22Rv1 (cell line): ENCODE results near the gene OGG1.

Experiments
- H3K27ac ChIP-seq: fragments of 450-650 bp; 2 replicates; pipeline ENCODE4 v1.5.1; 2017
- ZFX ChIP-seq: fragments of 450-650 bp; IDR thresholded peaks from 2 replicates; pipeline ENCODE4 v1.6.1; 2017; ENCODE audit warnings: antibody characterized with exemption, borderline replicate concordance
- TF ChIP-seq, protein P1 (sequence below): fragments of 450-650 bp; IDR thresholded peaks from 2 replicates; pipeline ENCODE4 v1.5.1; 2017; ENCODE audit warnings: mild to moderate bottlenecking

Gene OGG1

DNA sequence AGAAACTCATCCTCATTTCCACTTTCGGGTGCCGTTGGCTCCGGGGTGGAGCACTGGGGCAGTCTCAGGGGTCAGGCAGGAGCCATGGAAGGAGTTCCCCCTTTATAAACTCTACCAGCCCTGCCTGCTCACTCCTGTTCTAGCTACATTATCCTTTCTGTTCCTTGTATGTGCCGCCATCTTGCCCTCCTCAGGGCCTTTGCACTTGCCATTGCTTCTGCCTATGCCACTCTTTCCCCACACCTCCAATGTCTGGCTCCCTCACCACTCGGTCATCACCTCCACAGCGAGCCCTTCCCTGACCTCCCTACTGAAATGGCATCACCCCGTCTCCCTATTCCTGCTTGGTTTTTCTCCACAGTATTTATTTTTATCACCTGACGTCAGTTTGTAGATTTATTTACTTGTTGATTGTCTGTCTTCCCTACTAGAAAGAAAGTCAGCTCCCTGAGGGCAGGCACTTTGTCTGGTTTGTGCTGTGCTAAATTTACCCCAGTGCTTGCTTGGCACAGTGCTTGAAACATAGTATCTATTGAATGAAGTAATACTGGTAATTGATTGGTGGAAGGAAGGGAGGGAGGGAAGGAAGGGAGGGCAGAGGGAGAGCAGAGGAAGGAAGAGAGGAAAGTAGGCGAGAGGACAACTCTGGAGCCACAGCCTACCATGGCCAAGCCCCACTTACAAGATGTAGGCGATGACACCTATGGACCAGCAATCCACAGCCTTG, 11.2 kb downstream of the OGG1 start:
- TF ChIP-seq, protein P1, sequence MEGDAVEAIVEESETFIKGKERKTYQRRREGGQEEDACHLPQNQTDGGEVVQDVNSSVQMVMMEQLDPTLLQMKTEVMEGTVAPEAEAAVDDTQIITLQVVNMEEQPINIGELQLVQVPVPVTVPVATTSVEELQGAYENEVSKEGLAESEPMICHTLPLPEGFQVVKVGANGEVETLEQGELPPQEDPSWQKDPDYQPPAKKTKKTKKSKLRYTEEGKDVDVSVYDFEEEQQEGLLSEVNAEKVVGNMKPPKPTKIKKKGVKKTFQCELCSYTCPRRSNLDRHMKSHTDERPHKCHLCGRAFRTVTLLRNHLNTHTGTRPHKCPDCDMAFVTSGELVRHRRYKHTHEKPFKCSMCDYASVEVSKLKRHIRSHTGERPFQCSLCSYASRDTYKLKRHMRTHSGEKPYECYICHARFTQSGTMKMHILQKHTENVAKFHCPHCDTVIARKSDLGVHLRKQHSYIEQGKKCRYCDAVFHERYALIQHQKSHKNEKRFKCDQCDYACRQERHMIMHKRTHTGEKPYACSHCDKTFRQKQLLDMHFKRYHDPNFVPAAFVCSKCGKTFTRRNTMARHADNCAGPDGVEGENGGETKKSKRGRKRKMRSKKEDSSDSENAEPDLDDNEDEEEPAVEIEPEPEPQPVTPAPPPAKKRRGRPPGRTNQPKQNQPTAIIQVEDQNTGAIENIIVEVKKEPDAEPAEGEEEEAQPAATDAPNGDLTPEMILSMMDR = no peak
- no peak overlapping the region for H3K27ac ChIP-seq

DNA sequence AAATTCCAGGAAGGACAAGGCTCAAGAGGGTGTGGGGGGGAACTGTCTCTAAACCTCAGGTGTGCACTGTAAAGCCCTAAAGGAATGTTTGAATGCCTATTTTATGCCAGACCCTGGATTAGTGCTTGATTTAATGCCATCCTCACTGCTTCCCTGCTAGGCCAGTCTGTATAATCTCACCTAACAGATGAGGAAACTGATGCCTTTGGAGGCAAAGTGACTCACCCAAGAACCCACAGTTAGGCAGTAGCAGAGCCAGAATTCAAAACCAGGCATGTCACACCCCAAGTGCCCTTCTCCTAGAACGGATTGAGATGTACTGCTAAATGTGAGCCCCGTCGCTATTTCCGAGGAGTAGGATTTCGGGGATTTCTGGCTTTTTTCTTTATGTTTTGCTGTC, 12.2 kb downstream of the OGG1 start:
- TF ChIP-seq, protein P1 = no peak
- TF ChIP-seq ZFX = no peak

DNA sequence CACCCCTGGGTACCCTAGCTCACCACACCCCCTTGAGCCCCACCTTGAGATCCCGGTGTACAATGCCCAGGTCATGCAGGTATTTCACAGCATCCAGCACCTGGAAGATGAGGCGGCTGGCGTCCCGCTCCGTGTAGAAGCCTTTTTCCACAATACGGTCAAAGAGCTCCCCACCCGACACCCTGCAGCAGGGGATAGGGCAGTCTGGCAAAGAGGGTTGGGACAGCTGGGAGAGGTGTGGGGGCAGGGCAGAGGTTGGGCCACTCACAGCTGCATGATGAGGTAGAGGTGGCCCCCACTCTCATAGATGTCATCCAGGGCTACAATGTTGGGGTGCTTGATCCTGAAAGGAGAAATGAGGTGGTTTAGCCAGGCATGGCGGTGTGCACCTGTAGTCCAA, 13.1 kb downstream of the OGG1 start:
- H3K27ac ChIP-seq = no peak overlapping the region
- TF ChIP-seq, protein P1 = no peak
- TF ChIP-seq ZFX = no peak

More for the DNA sequence above, 12.2 kb downstream of the OGG1 start:
- no peak overlapping the region for H3K27ac ChIP-seq

DNA sequence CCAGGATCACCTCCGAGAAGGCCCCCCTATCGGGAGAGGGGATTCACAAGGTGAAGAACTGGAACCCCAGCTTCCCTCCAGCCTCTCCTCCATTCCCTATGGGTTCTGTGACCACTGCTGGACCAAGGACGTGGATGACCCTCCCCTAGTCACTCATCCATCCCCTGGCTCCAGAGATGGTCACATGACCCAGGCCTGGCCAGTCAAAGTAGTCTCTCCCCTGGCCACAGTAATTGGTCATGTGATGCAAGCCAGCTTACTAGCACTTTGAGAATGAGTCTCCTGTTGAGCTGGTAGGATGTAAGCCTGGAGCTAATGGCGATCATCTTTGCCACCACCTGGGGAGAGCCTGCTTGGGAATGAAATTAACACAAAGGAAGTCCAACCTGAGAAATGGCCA, 16.1 kb downstream of the OGG1 start:
- peak overlapping the region; percentile 23; the same call in 1 of the 2 replicates for H3K27ac ChIP-seq
- no peak for TF ChIP-seq ZFX
- TF ChIP-seq, protein P1 = no peak

DNA sequence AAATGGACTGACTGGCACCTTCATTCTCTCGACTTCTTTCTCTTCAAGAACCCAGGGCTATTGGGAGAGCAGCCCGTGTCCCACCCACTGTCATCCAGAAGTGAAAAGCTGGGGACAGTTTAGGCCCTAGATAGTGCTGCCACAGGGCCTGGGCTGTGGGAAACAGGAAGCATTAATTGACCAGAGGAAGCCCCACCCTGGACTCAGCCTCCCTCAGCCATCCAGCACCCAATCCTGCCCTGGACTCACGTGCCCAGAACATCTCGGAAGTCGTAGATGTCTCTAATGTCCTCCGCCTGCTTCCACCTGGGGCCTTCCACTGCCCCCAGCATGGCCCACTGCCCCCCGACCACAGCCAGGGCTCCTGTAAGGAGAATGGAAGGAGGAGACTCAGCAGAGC, 17.7 kb downstream of the OGG1 start:
- TF ChIP-seq, protein P1 = no peak
- no peak for TF ChIP-seq ZFX

DNA sequence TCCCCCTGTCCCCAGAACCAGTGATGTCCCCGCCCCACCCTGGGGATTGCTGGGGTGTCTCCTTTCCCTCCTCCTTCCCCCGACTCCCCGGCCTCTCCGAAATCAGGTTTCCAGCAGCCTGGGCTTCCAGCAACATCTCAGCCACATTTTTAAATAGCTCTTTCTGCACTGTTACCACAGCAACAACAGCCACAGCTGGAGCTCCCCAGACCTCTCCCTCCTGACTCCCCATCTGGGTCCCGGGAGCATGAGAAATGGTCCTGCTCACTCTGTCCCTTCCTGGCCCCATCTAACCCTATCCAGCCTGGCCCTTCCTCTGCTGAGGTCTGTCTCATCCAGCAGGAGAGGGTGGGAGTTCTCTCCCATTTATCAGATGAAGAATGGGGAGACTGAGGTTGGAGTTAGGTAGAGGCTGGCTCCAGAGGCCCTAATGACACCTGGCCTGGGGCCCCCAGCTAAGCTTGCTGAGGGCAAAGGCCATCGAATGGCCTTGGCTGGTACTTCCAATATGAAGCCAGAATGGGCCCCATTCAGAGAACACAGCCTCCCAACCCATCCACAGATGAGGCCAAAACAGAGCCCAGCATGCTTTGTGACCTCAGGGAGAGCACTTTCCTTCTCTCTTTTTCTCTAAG, 18.5 kb downstream of the OGG1 start:
- peak overlapping the region; percentile 65 for H3K27ac ChIP-seq
- TF ChIP-seq ZFX = no peak
- TF ChIP-seq, protein P1 = no peak

More for the DNA sequence above, 17.7 kb downstream of the OGG1 start:
- peak overlapping the region; percentile 23; the same call in 1 of the 2 replicates for H3K27ac ChIP-seq

DNA sequence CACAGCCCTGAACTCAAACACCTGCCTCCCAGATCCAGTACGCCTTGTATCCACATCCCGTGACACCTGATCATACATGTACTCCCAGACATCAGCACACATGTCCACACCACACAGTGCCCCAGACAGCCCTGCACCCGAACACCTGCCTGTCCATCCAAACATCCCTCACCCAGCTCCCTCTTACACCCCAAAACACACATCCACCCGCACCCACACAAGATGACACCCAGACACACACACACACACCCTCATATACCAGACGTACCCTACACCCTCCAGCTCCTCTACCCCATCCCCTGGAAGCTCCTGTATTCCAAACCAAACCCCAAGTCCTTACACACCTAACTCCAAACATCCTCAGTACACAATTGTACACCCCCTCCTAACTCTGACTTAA, 19.3 kb downstream of the OGG1 start:
- peak overlapping the region; percentile 65 for H3K27ac ChIP-seq
- TF ChIP-seq, protein P1 = no peak
- TF ChIP-seq ZFX = no peak
